Testis (tissue), 2 donors: ENCODE results near the gene BEND3.

Experiments used
- CTCF ChIP-seq, 3 experiments: fragments of 450-650 bp in 2 of 3; fragments of 200-600 bp in 1 of 3; sonication (generic) in 1 of 3; IDR thresholded peaks; one replicate each; pipeline ENCODE4 v1.5.1; 2016 to 2019; ENCODE audit warnings: antibody characterized with exemption in 3 of 3, mild to moderate bottlenecking in 2 of 3, moderate library complexity in 1 of 3
- POLR2A ChIP-seq: fragments of 450-650 bp; IDR thresholded peaks from one replicate; pipeline ENCODE4 v1.6.1; 2017; ENCODE audit warnings: antibody characterized with exemption, mild to moderate bottlenecking, moderate library complexity

- TF ChIP-seq CTCF (IDR thresholded peaks at IDR 0.05) (no peak), POLR2A (no peak)
Observed at GRCh38 chr6:107098436-107099307, 16.6 kb downstream of the BEND3 start.
